GM21786 (cell line): ENCODE data around the gene AJM1.
A peak's percentile ranks its signal among the peaks of the same experiment; 100 is the strongest.

Experiments used
- ATAC-seq: cut with Tn5 transposase; IDR thresholded peaks from one replicate; pipeline ENCODE4 v1.9.1; 2021; ENCODE audit not compliant: unreplicated experiment

Gene AJM1

DNA sequence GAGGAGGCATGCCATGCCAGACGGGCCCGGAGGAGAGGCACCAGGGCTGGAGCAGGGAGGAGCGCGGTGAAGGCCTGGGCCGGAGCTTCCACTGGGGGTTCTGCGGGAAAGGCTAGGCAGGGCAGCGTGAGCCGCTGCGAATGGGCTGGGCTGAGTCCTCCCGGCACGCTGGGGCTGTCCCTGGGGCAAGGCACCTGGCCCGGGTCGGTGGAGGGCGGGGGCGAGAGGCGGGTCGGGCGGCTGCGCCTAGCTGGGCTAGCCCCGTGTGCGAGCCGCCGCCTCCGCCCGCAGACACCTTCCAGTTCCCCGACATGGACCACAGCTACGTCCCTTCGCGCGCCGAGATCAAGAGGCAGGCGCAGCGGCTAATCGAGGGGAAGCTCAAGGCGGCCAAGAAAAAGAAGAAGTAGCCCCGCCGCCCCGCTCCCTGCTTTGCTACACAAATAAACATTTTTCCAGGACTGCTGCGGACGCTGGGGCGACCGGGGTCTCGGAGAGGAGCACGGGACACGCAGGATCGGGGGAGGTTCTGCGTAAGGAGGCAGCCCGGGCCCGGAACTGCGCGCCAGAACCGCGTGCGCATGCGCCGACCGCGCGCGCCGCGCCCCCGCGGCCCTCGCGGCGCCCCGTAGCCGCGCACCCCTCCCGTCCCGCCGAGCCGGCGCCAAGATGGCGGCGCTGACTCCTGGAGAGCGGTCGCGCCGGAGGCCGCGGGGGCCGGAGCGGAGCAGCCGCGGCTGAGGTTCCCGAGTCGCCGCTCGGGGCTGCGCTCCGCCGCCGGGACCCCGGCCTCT lies 34.8 kb upstream of the AJM1 start, which contains the start of gene RABL6:
Gene RABL6 (plus strand): TSS at position 668 of the 794 bp plus-strand sequence. CDS start 249 bp downstream, outside the sequence.
- ATAC-seq = peak; percentile 70

DNA sequence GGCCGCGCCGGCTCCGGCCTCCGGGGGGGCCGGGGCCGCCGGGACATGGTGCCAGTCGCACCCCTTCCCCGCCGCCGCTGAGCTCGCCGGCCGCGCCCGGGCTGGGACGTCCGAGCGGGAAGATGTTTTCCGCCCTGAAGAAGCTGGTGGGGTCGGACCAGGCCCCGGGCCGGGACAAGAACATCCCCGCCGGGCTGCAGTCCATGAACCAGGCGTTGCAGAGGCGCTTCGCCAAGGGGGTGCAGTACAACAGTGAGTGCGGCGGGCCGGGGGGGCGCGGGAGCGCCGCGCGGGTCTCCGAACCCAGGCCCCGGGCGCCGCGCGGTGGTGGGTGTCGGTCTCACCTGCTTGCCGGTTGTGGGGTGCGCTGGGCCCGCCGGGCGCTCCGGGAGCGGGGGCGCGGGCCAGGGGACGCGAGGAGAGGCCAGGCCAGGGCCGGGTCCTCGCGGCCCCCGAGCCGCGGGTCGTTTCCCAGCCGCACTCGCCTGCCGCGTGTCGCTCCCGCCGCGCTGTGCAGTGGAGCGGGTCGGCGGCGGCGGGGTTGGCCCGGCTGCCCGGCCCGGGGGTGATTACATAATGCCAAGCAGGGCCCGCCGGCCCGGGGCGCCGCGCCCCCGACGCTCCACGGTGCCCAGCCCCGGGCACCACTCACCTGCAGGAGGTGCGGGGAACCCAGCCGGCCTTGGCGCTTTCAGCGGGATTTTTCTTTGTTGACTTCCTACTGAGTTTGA lies 34.0 kb upstream of the AJM1 start:
- ATAC-seq = peak; percentile 43

- ATAC-seq = no peak
These were observed 33.5 kb upstream of the AJM1 start for GRCh38 chr9:136808806-136809158.

DNA sequence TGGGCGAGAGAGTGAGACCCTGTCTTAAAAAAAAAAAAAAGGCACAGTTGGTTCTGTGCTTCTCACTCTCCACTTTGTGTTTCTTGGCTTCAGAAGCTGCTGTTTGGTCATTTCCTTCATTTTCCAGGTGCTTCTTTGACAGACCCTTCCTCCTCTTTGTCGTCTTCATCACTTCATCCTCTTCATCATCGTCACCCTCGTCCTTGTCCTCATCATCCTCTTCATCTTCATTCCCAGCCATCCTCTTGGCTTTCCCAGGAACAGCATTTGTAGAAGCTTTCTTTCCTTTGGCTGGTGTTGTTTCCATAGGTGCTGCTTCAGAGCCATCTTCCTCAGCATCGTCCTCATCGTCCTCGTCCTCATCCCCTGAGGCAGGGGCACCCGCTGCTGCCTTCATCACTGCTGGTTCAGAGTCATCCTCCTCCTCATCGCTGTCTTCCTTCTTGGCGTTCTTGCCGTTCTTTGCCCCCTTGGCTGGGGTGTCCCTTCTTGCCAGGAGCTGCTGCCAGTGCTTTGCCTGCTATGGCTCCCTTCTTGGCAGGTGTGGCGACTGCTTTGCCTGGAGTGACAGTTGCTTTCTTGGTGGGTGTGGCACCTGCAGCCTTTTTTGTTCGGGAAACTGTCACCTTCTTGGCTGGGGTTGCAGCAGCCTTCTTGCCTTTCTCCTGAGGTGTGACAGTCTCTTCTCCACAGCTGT lies 27.4 kb upstream of the AJM1 start:
- ATAC-seq = no peak

DNA sequence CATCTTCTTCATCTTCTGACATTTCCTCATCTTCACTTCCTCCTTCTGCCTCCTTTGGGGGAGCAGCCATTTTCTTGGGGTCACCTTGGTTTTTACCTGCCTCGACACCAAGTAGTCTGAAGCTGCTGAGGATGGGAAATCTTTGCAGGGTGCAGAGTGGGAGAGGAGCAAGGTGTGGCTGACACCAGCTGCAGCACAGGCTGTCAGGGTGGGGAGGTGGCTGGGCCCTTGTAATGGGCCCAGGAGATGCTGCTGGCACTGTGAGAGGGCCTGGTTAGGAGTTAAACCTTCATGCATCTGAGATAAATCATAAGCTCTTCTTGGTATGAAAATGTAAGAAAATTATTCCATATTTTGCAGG lies 26.9 kb upstream of the AJM1 start:
- no peak for ATAC-seq

GRCh38 chr9:136820971-136821825 lies 21.1 kb upstream of the AJM1 start:
- no peak for ATAC-seq

- ATAC-seq = no peak
These were observed 20.3 kb upstream of the AJM1 start for GRCh38 chr9:136821826-136822544.

DNA sequence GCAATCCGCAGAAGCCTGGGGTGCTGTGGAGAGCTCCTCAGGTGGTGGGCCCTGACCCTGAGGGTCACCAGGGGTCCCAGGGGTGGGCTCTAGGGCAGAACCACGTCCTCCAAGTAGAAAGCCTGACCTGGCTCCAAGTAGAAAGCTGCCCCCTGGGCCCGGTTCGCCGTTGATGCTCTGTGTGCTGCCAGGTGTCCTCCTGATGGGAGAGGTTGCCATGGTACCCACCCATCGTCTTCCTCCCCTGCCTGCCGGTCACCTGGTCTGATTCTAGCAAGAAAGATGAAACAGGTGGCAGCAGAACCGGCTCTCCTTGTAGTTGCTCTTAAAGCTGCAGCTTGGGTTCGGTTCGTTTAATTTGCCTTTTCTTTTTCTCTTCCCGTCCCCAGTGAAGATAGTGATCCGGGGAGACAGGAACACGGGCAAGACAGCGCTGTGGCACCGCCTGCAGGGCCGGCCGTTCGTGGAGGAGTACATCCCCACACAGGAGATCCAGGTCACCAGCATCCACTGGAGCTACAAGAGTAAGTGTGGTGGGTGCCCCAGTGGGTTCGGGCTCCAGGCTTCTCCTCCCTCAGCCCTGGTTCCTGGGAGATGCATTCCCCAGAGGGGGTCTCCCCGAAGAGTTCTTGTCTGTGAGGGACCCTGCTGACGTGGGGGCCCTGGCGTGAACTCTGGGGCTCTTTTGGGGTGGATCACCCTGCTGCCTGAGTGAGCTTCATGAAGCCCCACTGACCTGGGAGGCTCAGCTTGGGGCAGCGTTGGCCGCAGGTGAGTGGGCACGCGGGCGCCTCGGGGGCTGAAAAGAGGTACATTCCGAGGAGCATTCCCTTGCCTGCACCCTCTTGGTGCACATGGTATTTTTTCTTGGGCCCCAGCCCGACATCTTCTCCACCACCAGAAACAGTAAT lies 18.9 kb upstream of the AJM1 start:
- ATAC-seq = no peak

GRCh38 chr9:136824496-136825225 lies 17.6 kb upstream of the AJM1 start:
- ATAC-seq = no peak

GRCh38 chr9:136825295-136826187 lies 16.7 kb upstream of the AJM1 start:
- no peak for ATAC-seq

GRCh38 chr9:136826188-136826541 lies 16.1 kb upstream of the AJM1 start:
- no peak for ATAC-seq

GRCh38 chr9:136826703-136827582 lies 15.3 kb upstream of the AJM1 start:
- no peak for ATAC-seq

GRCh38 chr9:136827794-136828473 lies 14.3 kb upstream of the AJM1 start:
- ATAC-seq = no peak

GRCh38 chr9:136828474-136829140 lies 13.7 kb upstream of the AJM1 start:
- no peak for ATAC-seq

DNA sequence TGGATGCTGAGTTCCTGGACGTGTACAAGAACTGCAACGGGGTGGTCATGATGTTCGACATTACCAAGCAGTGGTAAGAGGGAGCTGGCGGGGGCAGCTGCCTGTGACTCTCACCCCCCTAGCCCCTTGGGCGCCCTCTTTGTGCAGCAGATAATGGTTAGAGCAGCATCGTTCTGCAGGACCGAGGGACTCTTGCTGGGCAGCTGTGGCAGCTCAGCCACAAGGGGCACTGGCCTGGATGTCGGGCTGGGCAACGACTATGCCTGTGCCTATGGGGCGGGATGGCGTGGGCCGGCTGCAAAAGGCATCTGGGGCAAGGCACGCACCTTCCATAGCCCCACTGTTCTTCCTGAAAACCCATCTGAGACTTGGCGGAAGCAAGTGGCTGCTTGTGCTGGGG lies 12.9 kb upstream of the AJM1 start:
- no peak for ATAC-seq
